Mesenchymal stem cell (in vitro differentiated cells and primary cell): ENCODE data around the gene PLPPR3.
A peak's percentile ranks its signal among the peaks of the same experiment; 100 is the strongest.

Source experiments
- DNase-seq: peaks from one replicate; pipeline ENCODE4 v3.0.0-alpha.2; 2013
- H2AFZ ChIP-seq: one replicate; pipeline ENCODE4 v1.6.1; 2013; ENCODE audit warnings: low read depth, mild to moderate bottlenecking, control low read depth, inconsistent platforms, low read length, moderate library complexity
- H2AK5ac ChIP-seq: 2 replicates; pipeline ENCODE4 v1.6.1; 2013; ENCODE audit warnings: low read length, moderate library complexity, mild to moderate bottlenecking, inconsistent platforms; ENCODE audit not compliant: severe bottlenecking
- H2BK120ac ChIP-seq: one replicate; pipeline ENCODE4 v1.6.1; 2013; ENCODE audit warnings: low read depth, mild to moderate bottlenecking, inconsistent platforms, low read length, moderate library complexity
- H2BK12ac ChIP-seq, 2 experiments: one replicate each; pipeline ENCODE4 v1.6.1; 2013; ENCODE audit warnings: inconsistent platforms in 2 of 2, low read length in 2 of 2, mild to moderate bottlenecking in 2 of 2, moderate library complexity in 2 of 2, control low read depth in 1 of 2
- H2BK15ac ChIP-seq: one replicate; pipeline ENCODE4 v1.6.1; 2013; ENCODE audit warnings: mild to moderate bottlenecking, low read depth, inconsistent platforms; ENCODE audit not compliant: poor library complexity, severe bottlenecking
- H2BK5ac ChIP-seq: 2 replicates; pipeline ENCODE4 v1.6.1; 2013; ENCODE audit warnings: low read depth, mild to moderate bottlenecking, low read length, control low read depth, inconsistent platforms; ENCODE audit not compliant: poor library complexity, severe bottlenecking
- H3K14ac ChIP-seq, 2 experiments: one replicate each; pipeline ENCODE4 v1.6.1; 2013; ENCODE audit warnings: inconsistent platforms in 2 of 2, low read length in 2 of 2, control low read depth in 1 of 2, mild to moderate bottlenecking in 1 of 2, moderate library complexity in 1 of 2
- H3K18ac ChIP-seq, 2 experiments: one replicate each; pipeline ENCODE4 v1.6.1; 2013; ENCODE audit warnings: inconsistent platforms in 2 of 2, low read length in 2 of 2, control low read depth in 1 of 2, low read depth in 1 of 2, mild to moderate bottlenecking in 1 of 2
- H3K23ac ChIP-seq, 2 experiments: one replicate each; pipeline ENCODE4 v1.6.1; 2013; ENCODE audit warnings: inconsistent platforms in 2 of 2, low read length in 2 of 2, mild to moderate bottlenecking in 2 of 2, moderate library complexity in 2 of 2, control low read depth in 1 of 2
- H3K27ac ChIP-seq: 2 replicates; pipeline ENCODE4 v1.5.1; 2013; ENCODE audit warnings: mild to moderate bottlenecking, moderate library complexity, low read length, control low read depth, inconsistent platforms; ENCODE audit not compliant: poor library complexity, severe bottlenecking
- H3K27me3 ChIP-seq, 2 experiments: 2 replicates each; pipeline versions ENCODE4 v1.6.1 to v1.7.0; 2013; ENCODE audit warnings: low read length in 2 of 2, mild to moderate bottlenecking in 2 of 2, moderate library complexity in 2 of 2, control low read depth in 1 of 2, inconsistent platforms in 1 of 2; ENCODE audit not compliant: control insufficient read depth in 1 of 2, insufficient read depth in 1 of 2
- H3K36me3 ChIP-seq, 2 experiments: 2 replicates each; pipeline versions ENCODE4 v1.6.1 to v1.7.0; 2013; ENCODE audit warnings: low read length in 2 of 2, control low read depth in 1 of 2, inconsistent platforms in 1 of 2, low read depth in 1 of 2, mild to moderate bottlenecking in 1 of 2; ENCODE audit not compliant: insufficient read depth in 2 of 2, control insufficient read depth in 1 of 2
- H3K4ac ChIP-seq, 2 experiments: one replicate each; pipeline ENCODE4 v1.6.1; 2013; ENCODE audit warnings: inconsistent platforms in 2 of 2, low read length in 2 of 2, mild to moderate bottlenecking in 2 of 2, moderate library complexity in 2 of 2, control low read depth in 1 of 2, low read depth in 1 of 2
- H3K4me1 ChIP-seq: 2 replicates; pipeline ENCODE4 v1.6.1; 2013; ENCODE audit warnings: low read depth, low read length, control low read depth; ENCODE audit not compliant: control insufficient read depth, insufficient read depth
- H3K4me2 ChIP-seq: 2 replicates; pipeline ENCODE4 v1.6.1; 2013; ENCODE audit warnings: low read length, mild to moderate bottlenecking, inconsistent platforms; ENCODE audit not compliant: poor library complexity, severe bottlenecking
- H3K4me3 ChIP-seq, 2 experiments: 2 replicates each; pipeline versions ENCODE4 v1.5.1 to v1.7.0; 2013; ENCODE audit warnings: low read length in 2 of 2, mild to moderate bottlenecking in 2 of 2, control low read depth in 1 of 2, low read depth in 1 of 2; ENCODE audit not compliant: insufficient read depth in 1 of 2
- H3K79me1 ChIP-seq: replicated peaks from 2 replicates; pipeline ENCODE4 v1.6.1; 2013; ENCODE audit warnings: mild to moderate bottlenecking, control low read depth, low read length, inconsistent platforms; ENCODE audit not compliant: poor library complexity, severe bottlenecking
- H3K9ac ChIP-seq: 2 replicates; pipeline ENCODE4 v1.7.0; 2013; ENCODE audit warnings: mild to moderate bottlenecking, low read length, moderate library complexity
- H3K9me3 ChIP-seq: 2 replicates; pipeline ENCODE4 v1.7.0; 2013; ENCODE audit warnings: mild to moderate bottlenecking, low read length; ENCODE audit not compliant: control insufficient read depth
- H4K8ac ChIP-seq: one replicate; pipeline ENCODE4 v1.6.1; 2013; ENCODE audit warnings: inconsistent platforms, mild to moderate bottlenecking, low read length, moderate library complexity
- H4K91ac ChIP-seq: one replicate; pipeline ENCODE4 v1.6.1; 2013; ENCODE audit warnings: mild to moderate bottlenecking, low read length, inconsistent platforms
- WGBS: methylation state at CpG from one replicate; pipeline ENCODE4 v1.1.7; 2013; ENCODE audit warnings: mixed read lengths; 5-methylcytosine and 5-hydroxymethylcytosine counted together

The PLPPR3 gene

DNA sequence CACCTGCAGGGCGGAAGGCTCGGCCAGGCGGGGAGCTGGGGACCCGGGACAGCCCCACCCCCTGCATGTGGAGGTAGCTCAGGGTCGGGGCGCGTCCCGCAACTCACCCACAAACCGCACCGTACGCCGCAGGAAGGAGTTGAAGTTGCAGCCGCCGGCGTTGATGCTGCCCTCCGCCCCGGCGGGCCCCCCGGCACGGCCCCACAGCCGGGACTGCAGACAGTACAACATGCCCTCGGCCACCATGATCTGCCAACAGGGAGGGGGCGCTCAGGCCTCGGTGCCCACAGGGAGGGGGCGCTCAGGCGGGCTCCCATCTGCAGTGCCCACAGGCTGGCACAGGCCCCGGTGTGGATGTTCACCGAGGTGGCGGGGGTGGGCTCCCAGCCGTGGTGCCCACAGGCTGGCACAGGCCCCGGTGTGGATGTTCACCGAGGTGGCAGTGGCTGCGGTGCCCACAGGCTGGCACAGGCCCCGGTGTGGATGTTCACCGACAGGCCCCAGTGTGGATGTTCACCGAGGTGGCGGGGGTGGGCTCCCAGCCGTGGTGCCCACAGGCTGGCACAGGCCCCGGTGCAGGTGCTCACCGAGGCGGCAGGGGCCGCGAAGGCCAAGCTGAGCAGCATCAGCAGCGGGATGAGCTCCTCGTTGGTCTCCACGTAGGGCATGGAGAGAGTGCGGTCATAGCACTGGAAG, 6.5 kb downstream of the PLPPR3 start:
- WGBS = 98% methylated on average over 47 of the region's 47 CpGs
- no peak overlapping the region for H2AK5ac ChIP-seq

DNA sequence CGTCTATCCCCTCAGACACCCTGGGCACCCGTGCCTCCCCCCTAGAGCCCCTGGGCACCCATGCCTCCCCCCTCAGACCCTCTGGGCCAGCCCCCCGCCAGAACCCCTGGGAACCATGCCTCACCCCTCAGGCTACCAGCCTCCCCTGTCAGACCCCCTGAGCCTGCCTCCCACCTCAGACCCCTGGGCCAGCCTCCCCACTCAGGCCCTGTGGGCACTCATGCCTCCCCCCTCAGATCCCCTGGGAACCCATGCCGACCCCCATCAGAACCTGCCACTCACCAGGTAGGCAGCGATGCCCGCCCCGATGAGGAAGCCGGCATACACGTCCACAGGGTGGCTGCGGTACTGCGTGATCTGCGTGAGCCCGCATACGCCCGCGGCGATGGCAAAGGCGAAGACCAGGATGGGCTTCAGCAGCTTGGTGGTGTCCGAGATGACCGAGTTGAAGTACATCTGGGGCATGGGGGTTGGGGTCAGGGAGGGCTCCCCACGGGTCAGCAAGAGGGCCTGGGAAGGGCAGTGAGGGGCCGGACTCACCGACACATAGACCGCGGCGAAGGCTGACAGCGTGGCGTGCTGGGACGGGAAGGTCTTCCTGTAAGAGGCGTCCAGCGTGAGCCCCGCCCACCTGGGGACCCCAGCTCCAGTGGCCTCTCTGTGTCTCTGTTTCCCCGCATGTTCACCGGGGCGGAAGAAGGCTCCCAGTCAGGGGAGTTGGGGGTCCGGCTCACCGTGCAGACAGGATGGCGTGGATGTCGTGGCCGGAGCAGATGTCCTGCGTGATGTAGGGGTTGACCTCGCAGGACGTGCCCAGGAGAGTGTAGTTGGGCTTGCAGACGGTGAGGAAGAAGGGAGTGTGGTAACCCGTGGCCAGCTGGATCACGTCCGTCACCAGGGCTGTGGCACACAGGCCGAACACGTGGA, 7.3 kb downstream of the PLPPR3 start:
- no peak overlapping the region for H2BK15ac ChIP-seq
- H3K27ac ChIP-seq = no peak overlapping the region
- H4K91ac ChIP-seq = no peak overlapping the region
- H3K23ac ChIP-seq = no peak overlapping the region
- no peak overlapping the region for H3K14ac ChIP-seq
- peaks cover 34 to 70% of the 10 kb centered on the region in 2 experiments for H3K36me3 ChIP-seq
- 96% methylated on average over 49 of the region's 49 CpGs for WGBS
- no peak overlapping the region for H3K4ac ChIP-seq
- no peak overlapping the region for H2BK120ac ChIP-seq
- H4K8ac ChIP-seq = peak overlapping the region; percentile 40
- peaks cover 7% of the 10 kb centered on the region for H3K79me1 ChIP-seq
- no peak overlapping the region for H2BK12ac ChIP-seq
- no peak overlapping the region for H2BK5ac ChIP-seq
- no peaks in the 10 kb centered on the region for H3K4me1 ChIP-seq
- H3K27me3 ChIP-seq = no peaks in the 10 kb centered on the region
- H3K9me3 ChIP-seq = no peaks in the 10 kb centered on the region
- H2AFZ ChIP-seq = no peak overlapping the region
- no peak overlapping the region for H3K4me2 ChIP-seq
- no peak overlapping the region for H3K18ac ChIP-seq
- H2AK5ac ChIP-seq = no peak overlapping the region
- no peak for DNase-seq
- H3K9ac ChIP-seq = no peak overlapping the region
- H3K4me3 ChIP-seq = no peak overlapping the region

More for the DNA sequence above, 6.5 kb downstream of the PLPPR3 start:
- H3K23ac ChIP-seq = no peak overlapping the region
- no peak overlapping the region for H3K27ac ChIP-seq
- H3K4ac ChIP-seq = no peak overlapping the region
- peaks cover 7% of the 10 kb centered on the region for H3K79me1 ChIP-seq
- H3K9ac ChIP-seq = no peak overlapping the region
- no peaks in the 10 kb centered on the region for H3K9me3 ChIP-seq
- no peak overlapping the region for H3K4me2 ChIP-seq
- peaks cover 26 to 62% of the 10 kb centered on the region in 2 experiments for H3K36me3 ChIP-seq
- no peak overlapping the region for H2BK12ac ChIP-seq
- H4K91ac ChIP-seq = no peak overlapping the region
- no peak overlapping the region for H3K14ac ChIP-seq
- no peak overlapping the region for H2BK15ac ChIP-seq
- H2BK5ac ChIP-seq = no peak overlapping the region
- no peak overlapping the region for H2AFZ ChIP-seq
- no peak overlapping the region for H3K18ac ChIP-seq
- H3K4me3 ChIP-seq = no peak overlapping the region
- DNase-seq = no peak
- no peaks in the 10 kb centered on the region for H3K27me3 ChIP-seq
- H4K8ac ChIP-seq = peak overlapping the region; percentile 40
- H3K4me1 ChIP-seq = no peaks in the 10 kb centered on the region
- H2BK120ac ChIP-seq = no peak overlapping the region

DNA sequence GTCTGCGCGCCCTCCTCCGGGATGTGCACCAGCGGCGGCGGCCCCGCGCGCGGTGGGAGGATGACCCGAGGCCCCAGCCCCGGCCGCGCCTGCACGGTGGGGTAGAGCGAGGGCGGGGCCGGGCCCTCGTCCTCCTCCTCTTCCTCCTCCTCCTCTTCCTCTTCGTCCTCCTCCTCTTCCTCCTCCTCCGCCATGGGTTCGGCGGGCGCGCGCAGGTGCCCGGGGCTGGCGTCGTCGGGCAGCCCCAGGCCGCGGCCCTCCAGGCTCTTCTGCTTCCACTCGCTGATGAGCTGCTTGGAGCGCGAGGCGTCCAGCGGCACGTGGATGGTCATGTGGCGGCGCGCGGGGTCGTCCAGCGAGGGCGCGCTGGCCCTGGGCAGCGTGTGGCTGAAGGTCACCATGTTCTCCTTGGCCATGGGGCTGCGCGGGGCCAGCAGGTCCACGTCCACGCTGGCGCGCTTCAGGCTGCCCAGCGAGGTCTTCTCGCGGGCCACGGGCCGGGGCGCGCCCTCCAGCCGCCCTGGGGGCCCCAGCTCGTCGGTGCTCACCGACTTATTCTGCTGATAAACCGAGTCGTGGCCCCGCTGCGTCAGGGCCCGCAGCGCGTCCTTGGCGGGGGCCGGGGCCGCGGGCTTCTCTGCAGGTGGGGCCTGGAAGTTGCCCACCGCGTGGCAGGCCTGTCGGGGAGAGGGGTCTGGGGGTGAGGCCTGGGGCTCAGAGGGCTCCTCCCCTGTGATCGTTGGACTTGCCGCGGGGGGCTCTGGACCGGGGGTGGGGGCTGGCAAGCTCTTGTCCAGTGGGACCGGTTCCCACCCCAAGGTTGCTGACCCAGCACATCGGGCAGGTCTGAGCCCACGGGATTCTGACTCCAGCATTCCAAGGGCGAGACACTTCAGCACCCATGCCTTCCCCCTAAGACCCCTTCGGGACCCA, 8.3 kb downstream of the PLPPR3 start:
- Histone ChIP-seq H3K4ac (no peak overlapping the region), H2AK5ac (no peak overlapping the region), H3K27me3 (no peaks in the 10 kb centered on the region), H3K79me1 (peaks cover 7% of the 10 kb centered on the region), H3K4me3 (no peak overlapping the region), H2BK5ac (no peak overlapping the region), H2BK12ac (no peak overlapping the region), H4K8ac (peak overlapping the region; percentile 46), H3K23ac (no peak overlapping the region), H3K14ac (no peak overlapping the region), H3K4me2 (no peak overlapping the region), H3K18ac (no peak overlapping the region), H2BK120ac (no peak overlapping the region), H3K4me1 (no peaks in the 10 kb centered on the region), H3K36me3 (peaks cover 43 to 80% of the 10 kb centered on the region in 2 experiments), H3K9ac (no peak overlapping the region), H2AFZ (no peak overlapping the region), H3K9me3 (no peaks in the 10 kb centered on the region), H3K27ac (no peak overlapping the region), H4K91ac (peak overlapping the region; percentile 80), H2BK15ac (no peak overlapping the region)
- WGBS = 96% methylated on average over 86 of the region's 87 CpGs
- no peak for DNase-seq
